HG02798 (cell line): ENCODE measurements around the gene VEGFA.

Experiments used
- ATAC-seq: cut with Tn5 transposase; IDR thresholded peaks from one replicate; pipeline ENCODE4 v1.9.1; 2021; ENCODE audit warnings: mild to moderate bottlenecking; ENCODE audit not compliant: unreplicated experiment, poor library complexity

VEGFA gene

GRCh38 chr6:43758617-43759050, 11.4 kb upstream of the VEGFA start:
- no peak for ATAC-seq

GRCh38 chr6:43759136-43759906, 10.7 kb upstream of the VEGFA start:
- no peak for ATAC-seq

- no peak for ATAC-seq
Measured at GRCh38 chr6:43759907-43760206, 10.2 kb upstream of the VEGFA start.

- no peak for ATAC-seq
Measured at GRCh38 chr6:43760210-43761168, 9.5 kb upstream of the VEGFA start.

- no peak for ATAC-seq
Measured at GRCh38 chr6:43761666-43762409, 8.2 kb upstream of the VEGFA start.

- ATAC-seq, result no peak
Measured at GRCh38 chr6:43762410-43762768, 7.6 kb upstream of the VEGFA start.

GRCh38 chr6:43762966-43763695, 6.9 kb upstream of the VEGFA start:
- no peak for ATAC-seq

GRCh38 chr6:43763812-43764522, 6.0 kb upstream of the VEGFA start:
- no peak for ATAC-seq

- ATAC-seq, result no peak
Measured at GRCh38 chr6:43764772-43765171, 5.2 kb upstream of the VEGFA start.

- ATAC-seq, result no peak
Measured at GRCh38 chr6:43765776-43766499, 4.1 kb upstream of the VEGFA start.

- ATAC-seq, result no peak
Measured at GRCh38 chr6:43766500-43766853, 3.5 kb upstream of the VEGFA start.

- ATAC-seq, result no peak
Measured at GRCh38 chr6:43766964-43767461, 3.0 kb upstream of the VEGFA start.

- no peak for ATAC-seq
Measured at GRCh38 chr6:43767553-43768505, 2.2 kb upstream of the VEGFA start.

- no peak for ATAC-seq
Measured at GRCh38 chr6:43768506-43768860, 1.5 kb upstream of the VEGFA start.

GRCh38 chr6:43768983-43769525, 957 bp upstream of the VEGFA start:
- no peak for ATAC-seq

- ATAC-seq, result peak; percentile 6
Measured at GRCh38 chr6:43770372-43771209, 580 bp downstream of the VEGFA start.
